ENCODE data around the gene HDAC4. TPM values are rescaled to one million over a fixed set of nuclear protein-coding genes. Genes with fewer than 3 reads are reported as not detected.

Gene HDAC4
- total RNA-seq, 1 experiment from 2014 or later, result 32.0 TPM

- no peak overlapping the region for H3K4me2 ChIP-seq (ENCODE audit: insufficient read depth, insufficient read length, low read length)
- no peak overlapping the region for H3K56ac ChIP-seq (ENCODE audit: insufficient read length, low read depth, low read length)
- Mint-ChIP-seq H3K4me3 (no peak overlapping the region), H3K9me3 (no peaks in the 10 kb centered on the region), H3K27ac (no peak overlapping the region), H3K27me3 (ENCODE audit: low read depth) (peaks cover 9% of the 10 kb centered on the region), H3K36me3 (ENCODE audit: insufficient read depth in 1 of 3, low read depth in 3 of 3) (no peaks in the 10 kb centered on the region; a peak in 1 of 7 replicates), H3K4me1 (0 out of 4 replicates have a peak, but pooled peaks cover 0 to 2% of the 10 kb centered on the region in 2 experiments)
- H2BK12ac ChIP-seq (ENCODE audit: insufficient read length, low read depth, low read length), result no peak overlapping the region
- no peaks in the 10 kb centered on the region for H4K20me1 ChIP-seq (ENCODE audit: control insufficient read depth, insufficient read depth, insufficient read length)
- no peak overlapping the region for H2BK20ac ChIP-seq (ENCODE audit: low read depth, low read length, poor library complexity, severe bottlenecking)
- H2AFZ ChIP-seq (ENCODE audit: low read length), result no peak overlapping the region
- H3K27ac ChIP-seq (ENCODE audit: insufficient read length, low read depth, low read length), result no peak overlapping the region
- no peaks in the 10 kb centered on the region for H3K79me1 ChIP-seq (ENCODE audit: insufficient read depth, low read depth, low read length, poor library complexity, severe bottlenecking)
- no peak overlapping the region for H3K9ac ChIP-seq (ENCODE audit: extremely low read depth, insufficient read length, low read length)
- no peak overlapping the region for H4K91ac ChIP-seq (ENCODE audit: insufficient read length, low read depth, low read length)
- no peaks in the 10 kb centered on the region for H3K4me1 ChIP-seq (ENCODE audit: insufficient read depth, low read length)
- H2AK5ac ChIP-seq (ENCODE audit: insufficient read length, low read length), result no peak overlapping the region
- H2BK15ac ChIP-seq (ENCODE audit: low read depth, low read length), result no peak overlapping the region
- H3K9me3 ChIP-seq (ENCODE audit: control insufficient read depth, low read depth, low read length), result no peaks in the 10 kb centered on the region
- H3T11ph ChIP-seq (ENCODE audit: low read length), result no peak overlapping the region
- DNase-seq, result no peak
- no peak overlapping the region for H3K23ac ChIP-seq (ENCODE audit: insufficient read length, low read depth, low read length)
- H3K14ac ChIP-seq (ENCODE audit: insufficient read depth, low read length), result no peak overlapping the region
- no peaks in the 10 kb centered on the region for H3K23me2 ChIP-seq (ENCODE audit: insufficient read length, low read depth, low read length, poor library complexity, severe bottlenecking)
- TF ChIP-seq, protein P1, sequence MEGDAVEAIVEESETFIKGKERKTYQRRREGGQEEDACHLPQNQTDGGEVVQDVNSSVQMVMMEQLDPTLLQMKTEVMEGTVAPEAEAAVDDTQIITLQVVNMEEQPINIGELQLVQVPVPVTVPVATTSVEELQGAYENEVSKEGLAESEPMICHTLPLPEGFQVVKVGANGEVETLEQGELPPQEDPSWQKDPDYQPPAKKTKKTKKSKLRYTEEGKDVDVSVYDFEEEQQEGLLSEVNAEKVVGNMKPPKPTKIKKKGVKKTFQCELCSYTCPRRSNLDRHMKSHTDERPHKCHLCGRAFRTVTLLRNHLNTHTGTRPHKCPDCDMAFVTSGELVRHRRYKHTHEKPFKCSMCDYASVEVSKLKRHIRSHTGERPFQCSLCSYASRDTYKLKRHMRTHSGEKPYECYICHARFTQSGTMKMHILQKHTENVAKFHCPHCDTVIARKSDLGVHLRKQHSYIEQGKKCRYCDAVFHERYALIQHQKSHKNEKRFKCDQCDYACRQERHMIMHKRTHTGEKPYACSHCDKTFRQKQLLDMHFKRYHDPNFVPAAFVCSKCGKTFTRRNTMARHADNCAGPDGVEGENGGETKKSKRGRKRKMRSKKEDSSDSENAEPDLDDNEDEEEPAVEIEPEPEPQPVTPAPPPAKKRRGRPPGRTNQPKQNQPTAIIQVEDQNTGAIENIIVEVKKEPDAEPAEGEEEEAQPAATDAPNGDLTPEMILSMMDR (conservative IDR thresholded peaks at IDR 0.05), result no peak
- H2BK120ac ChIP-seq (ENCODE audit: low read depth, low read length, poor library complexity, severe bottlenecking), result no peak overlapping the region
- H4K8ac ChIP-seq (replicated peaks; ENCODE audit: insufficient read length, low read depth, low read length), result no peak overlapping the region
- H2BK5ac ChIP-seq (ENCODE audit: insufficient read length, low read length), result no peak overlapping the region
- no CpG with 5 or more reads among the region's 19 CpGs for WGBS (ENCODE audit: extremely low coverage, insufficient read length, low lambda C conversion rate)
- H4K5ac ChIP-seq (ENCODE audit: insufficient read length, low read depth, low read length), result no peak overlapping the region
- no peak overlapping the region for H3K18ac ChIP-seq (ENCODE audit: insufficient read length, low read depth, low read length)
- no peaks in the 10 kb centered on the region for H3K79me2 ChIP-seq (ENCODE audit: insufficient read depth, low read length)
- H3K4ac ChIP-seq (ENCODE audit: low read depth, low read length), result no peak overlapping the region
- no peaks in the 10 kb centered on the region for H3K27me3 ChIP-seq (ENCODE audit: insufficient read depth, low read length)
Measured at GRCh38 chr2:239034561-239035341, 366.1 kb downstream of the HDAC4 start.
